ENCODE results near the gene MTMR4.
"Not testable (repeated sequence)": the region's sequence is repeated elsewhere in the genome, so short reads cannot be mapped to it uniquely, and the experiment has no call there.

The MTMR4 gene

GRCh38 chr17:58488428-58488890 is 26.0 kb downstream of the MTMR4 start:
- DNase-seq, result peak; percentile 10

GRCh38 chr17:58487589-58488427 is 26.6 kb downstream of the MTMR4 start, which contains the start of gene HSF5:
Gene HSF5 (minus strand): TSS chr17:58488408. CDS start chr17:58488274, 134 bp downstream.
- peak; percentile 81 for DNase-seq

DNA sequence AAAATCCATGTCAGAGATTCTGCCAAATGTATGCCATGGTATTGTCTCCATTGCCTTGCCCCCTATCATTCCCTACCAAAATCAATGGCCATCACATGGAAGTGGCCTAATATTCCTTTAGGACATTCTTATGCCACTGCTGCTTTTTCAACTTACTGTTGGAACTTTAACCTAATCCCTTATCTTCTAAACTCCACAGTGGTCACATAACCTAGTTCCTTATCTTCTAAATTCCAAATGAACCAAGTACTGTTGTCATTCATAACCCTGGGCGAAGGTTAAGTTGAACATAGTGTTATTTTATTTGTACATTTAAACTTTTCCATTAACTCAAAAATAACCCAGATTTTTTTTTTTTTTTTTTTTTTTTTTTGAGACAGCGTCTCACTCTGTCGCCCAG is 29.8 kb downstream of the MTMR4 start:
- no peak for DNase-seq

DNA sequence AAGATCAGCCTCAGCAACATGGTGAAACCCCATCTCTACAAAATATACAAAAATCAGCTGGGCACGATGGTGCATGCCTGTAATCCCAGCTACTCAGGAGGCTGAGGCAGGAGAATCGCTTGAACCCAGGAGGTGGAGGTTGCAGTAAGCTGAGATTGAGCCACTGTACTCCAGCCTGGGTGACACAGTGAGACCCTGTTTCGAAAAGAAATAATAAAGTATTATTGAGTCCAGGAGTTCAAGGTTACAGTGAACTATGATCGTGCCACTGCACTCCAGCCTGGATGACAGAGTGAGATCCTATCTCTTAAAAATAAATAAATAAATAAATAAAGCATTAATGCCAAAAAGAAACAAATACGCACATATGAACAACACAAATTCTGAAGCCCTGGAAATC is 32.6 kb downstream of the MTMR4 start:
- not testable (repeated sequence) for DNase-seq

GRCh38 chr17:58480090-58480489 is 34.3 kb downstream of the MTMR4 start:
- DNase-seq, result no peak

GRCh38 chr17:58476812-58477211 is 37.6 kb downstream of the MTMR4 start:
- DNase-seq, result no peak

DNA sequence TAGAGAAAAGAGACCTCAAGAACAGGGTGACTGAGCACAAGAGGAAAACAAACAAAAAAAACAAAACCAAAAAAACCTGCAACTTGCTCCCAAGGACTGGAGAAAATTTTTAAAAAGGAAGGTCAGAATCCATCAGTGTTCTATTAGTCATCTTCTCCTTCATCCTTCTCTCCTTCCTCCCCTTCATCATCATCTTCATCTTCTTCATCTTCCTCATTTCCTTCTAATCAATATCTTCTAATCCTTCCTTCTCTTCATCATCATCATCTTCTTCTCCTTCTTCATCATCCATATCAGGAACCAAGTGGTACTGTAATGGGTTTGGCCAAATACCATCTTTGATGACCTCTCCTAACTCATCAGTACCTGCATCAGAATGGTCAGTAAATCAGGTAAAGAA is 38.5 kb downstream of the MTMR4 start:
- no peak for DNase-seq

GRCh38 chr17:58470356-58470755 is 44.1 kb downstream of the MTMR4 start:
- no peak for DNase-seq

GRCh38 chr17:58468944-58469343 is 45.5 kb downstream of the MTMR4 start:
- no peak for DNase-seq

- DNase-seq, result no peak
Measured at GRCh38 chr17:58455491-58455890, 58.9 kb downstream of the MTMR4 start.

- no peak for DNase-seq
Measured at GRCh38 chr17:58452738-58453137, 61.7 kb downstream of the MTMR4 start.

DNA sequence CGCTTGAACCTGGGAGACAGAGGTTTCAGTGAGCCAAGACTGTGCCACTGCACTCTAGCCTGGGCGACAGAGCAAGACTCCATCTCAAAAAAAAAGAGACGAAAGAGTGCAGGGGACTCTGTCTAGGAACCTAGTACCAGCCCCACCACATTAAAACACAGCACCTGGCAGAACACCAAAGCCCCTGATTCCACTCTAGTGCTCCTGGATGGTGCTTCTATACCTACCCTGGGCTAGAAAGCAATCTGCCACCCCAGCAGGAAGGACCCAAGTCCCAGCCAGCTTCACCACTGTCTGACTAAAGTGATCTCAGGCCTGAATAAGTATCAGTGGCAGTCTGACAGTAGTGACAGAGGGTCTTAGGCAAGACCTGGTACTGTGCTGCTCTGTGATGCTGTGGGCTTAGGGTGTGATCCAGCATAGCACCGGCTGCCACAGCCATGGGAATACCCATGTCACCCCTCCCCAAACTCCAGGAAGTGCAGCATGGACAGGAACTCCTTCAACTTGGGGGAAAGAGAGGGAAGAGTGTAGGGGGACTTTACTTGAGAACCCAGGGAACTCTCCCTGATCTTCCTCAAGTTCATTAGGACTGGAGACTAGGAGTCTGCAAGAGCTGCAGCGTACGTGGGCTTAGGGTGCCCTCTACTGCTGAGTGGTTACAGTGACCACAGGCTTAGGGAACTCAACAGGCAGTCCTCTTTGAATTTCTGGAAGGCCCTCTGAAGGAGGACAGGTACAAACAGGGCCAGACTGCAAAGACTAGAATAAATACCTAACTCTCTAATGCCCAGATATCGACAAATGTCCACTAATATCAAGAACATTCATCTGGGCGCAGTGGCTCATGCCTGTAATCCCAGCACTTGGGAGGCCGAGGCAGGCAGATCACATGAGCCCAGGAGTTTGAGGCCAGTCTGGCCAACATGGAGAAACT is 67.1 kb downstream of the MTMR4 start:
- peak; percentile 93 for DNase-seq

- no peak for DNase-seq
Measured at GRCh38 chr17:58446086-58446485, 68.4 kb downstream of the MTMR4 start.
